ENCODE data around the gene AQP5.

The AQP5 gene

GRCh38 chr12:49951411-49952240, 10.0 kb upstream of the AQP5 start:
- H3K27ac ChIP-seq: no peak overlapping the region
- TF ChIP-seq ZFX (IDR thresholded peaks at IDR 0.05; ENCODE audit: borderline replicate concordance): no peak
- TF ChIP-seq, protein P1, sequence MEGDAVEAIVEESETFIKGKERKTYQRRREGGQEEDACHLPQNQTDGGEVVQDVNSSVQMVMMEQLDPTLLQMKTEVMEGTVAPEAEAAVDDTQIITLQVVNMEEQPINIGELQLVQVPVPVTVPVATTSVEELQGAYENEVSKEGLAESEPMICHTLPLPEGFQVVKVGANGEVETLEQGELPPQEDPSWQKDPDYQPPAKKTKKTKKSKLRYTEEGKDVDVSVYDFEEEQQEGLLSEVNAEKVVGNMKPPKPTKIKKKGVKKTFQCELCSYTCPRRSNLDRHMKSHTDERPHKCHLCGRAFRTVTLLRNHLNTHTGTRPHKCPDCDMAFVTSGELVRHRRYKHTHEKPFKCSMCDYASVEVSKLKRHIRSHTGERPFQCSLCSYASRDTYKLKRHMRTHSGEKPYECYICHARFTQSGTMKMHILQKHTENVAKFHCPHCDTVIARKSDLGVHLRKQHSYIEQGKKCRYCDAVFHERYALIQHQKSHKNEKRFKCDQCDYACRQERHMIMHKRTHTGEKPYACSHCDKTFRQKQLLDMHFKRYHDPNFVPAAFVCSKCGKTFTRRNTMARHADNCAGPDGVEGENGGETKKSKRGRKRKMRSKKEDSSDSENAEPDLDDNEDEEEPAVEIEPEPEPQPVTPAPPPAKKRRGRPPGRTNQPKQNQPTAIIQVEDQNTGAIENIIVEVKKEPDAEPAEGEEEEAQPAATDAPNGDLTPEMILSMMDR (IDR thresholded peaks at IDR 0.05): no peak

- H3K27ac ChIP-seq: no peak overlapping the region
Measured at GRCh38 chr12:49952391-49953055, 9.1 kb upstream of the AQP5 start.

GRCh38 chr12:49953151-49953550, 8.5 kb upstream of the AQP5 start:
- no peak overlapping the region for H3K27ac ChIP-seq
- no peak for TF ChIP-seq ZFX (IDR thresholded peaks at IDR 0.05; ENCODE audit: borderline replicate concordance)
- TF ChIP-seq, protein P1 (IDR thresholded peaks at IDR 0.05): no peak

More at GRCh38 chr12:49952391-49953055, 9.1 kb upstream of the AQP5 start:
- no peak for TF ChIP-seq ZFX (IDR thresholded peaks at IDR 0.05; ENCODE audit: borderline replicate concordance)
- TF ChIP-seq, protein P1 (IDR thresholded peaks at IDR 0.05): no peak

DNA sequence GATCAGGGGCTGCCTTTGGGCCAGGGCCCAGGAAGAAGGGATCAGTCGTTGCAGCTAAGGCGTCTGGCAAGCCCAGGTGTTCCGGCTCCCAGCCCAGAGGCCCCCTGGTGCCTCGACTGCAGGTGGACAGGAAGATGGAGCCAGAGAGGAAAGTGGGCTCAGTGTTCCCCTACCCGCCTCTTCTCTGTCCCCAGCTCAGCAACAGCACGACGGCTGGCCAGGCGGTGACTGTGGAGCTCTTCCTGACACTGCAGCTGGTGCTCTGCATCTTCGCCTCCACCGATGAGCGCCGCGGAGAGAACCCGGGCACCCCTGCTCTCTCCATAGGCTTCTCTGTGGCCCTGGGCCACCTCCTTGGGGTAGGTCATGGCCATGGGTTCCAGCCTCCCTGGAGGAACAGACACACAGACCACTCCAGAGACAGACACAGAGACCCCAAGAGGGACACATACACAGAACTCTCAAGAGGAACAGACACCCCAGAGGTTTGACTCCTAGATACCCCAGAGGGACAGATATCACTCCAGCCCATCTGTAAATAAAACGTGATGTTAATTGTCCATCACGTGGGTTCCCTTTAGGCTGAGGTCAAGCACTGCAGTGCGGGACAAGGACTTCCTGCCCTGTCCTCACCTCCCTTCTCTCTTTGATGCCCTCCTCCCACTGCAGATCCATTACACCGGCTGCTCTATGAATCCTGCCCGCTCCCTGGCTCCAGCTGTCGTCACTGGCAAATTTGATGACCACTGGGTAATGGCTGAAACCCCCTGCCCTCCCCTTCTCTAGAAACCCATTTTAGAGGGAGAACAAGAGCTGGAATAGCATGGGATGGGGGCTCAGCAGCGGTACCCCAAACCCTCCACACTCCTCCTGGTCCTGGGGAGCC, 7.5 kb upstream of the AQP5 start:
- TF ChIP-seq, protein P1 (IDR thresholded peaks at IDR 0.05): no peak
- no peak for TF ChIP-seq ZFX (IDR thresholded peaks at IDR 0.05; ENCODE audit: borderline replicate concordance)
- H3K27ac ChIP-seq: no peak overlapping the region

- no peak overlapping the region for H3K27ac ChIP-seq
- no peak for TF ChIP-seq ZFX (IDR thresholded peaks at IDR 0.05; ENCODE audit: borderline replicate concordance)
- TF ChIP-seq, protein P1 (IDR thresholded peaks at IDR 0.05): no peak
Measured at GRCh38 chr12:49954863-49955830, 6.5 kb upstream of the AQP5 start.

- no peak overlapping the region for H3K27ac ChIP-seq
- TF ChIP-seq, protein P1 (IDR thresholded peaks at IDR 0.05): no peak
- TF ChIP-seq ZFX (IDR thresholded peaks at IDR 0.05; ENCODE audit: borderline replicate concordance): no peak
Measured at GRCh38 chr12:49955899-49956662, 5.6 kb upstream of the AQP5 start.
